IPS-20b (cell line): ENCODE results near the gene MEIS1.

ENCODE experiments used
- H3K27ac ChIP-seq: one replicate; pipeline ENCODE4 v1.5.1; 2013; ENCODE audit warnings: low read length
- H3K27me3 ChIP-seq: 2 replicates; pipeline ENCODE4 v1.6.1; 2013; ENCODE audit warnings: mild to moderate bottlenecking, low read length, inconsistent platforms; ENCODE audit not compliant: insufficient read depth
- H3K36me3 ChIP-seq: 2 replicates; pipeline ENCODE4 v1.6.1; 2013; ENCODE audit warnings: low read depth, mild to moderate bottlenecking, inconsistent platforms, low read length, moderate library complexity; ENCODE audit not compliant: insufficient read depth
- H3K4me1 ChIP-seq: 2 replicates; pipeline ENCODE4 v1.6.1; 2013; ENCODE audit warnings: mild to moderate bottlenecking, control low read depth, inconsistent platforms, low read length, moderate library complexity; ENCODE audit not compliant: insufficient read depth
- H3K4me3 ChIP-seq: 2 replicates; pipeline ENCODE4 v1.5.1; 2013; ENCODE audit warnings: mild to moderate bottlenecking, low read length, inconsistent platforms
- H3K9ac ChIP-seq: 2 replicates; pipeline ENCODE4 v1.6.1; 2013; ENCODE audit warnings: low read depth, mild to moderate bottlenecking, inconsistent platforms, low read length, moderate library complexity
- H3K9me3 ChIP-seq: 2 replicates; pipeline ENCODE4 v1.6.1; 2013; ENCODE audit warnings: mild to moderate bottlenecking, low read depth, low read length, inconsistent platforms; ENCODE audit not compliant: insufficient read depth

MEIS1 gene

DNA sequence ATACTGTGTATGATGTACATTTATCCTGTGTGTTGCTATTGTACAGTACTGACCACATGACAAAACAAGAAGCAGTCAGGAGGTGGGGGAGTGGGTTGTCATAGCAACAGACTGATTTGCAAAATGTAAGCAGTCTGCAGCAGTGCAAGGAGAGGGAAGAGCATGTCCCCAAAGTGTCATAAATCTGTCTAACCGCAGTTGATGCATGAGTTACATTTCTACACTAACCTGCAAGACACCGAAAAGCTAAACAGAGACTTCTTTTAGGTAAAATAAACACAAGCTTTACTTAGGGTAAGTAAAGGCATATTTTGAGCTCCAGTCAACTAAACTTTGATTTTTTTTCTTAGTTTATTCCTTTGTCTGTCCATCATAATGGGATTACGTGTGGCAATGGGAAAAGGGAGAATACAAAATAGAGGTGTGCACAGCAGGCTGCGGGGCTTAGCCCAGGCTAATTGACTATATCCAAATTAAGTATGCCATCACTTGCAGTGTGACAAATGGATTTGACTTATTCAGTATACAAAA, 134.5 kb downstream of the MEIS1 start:
- H3K27me3 ChIP-seq, result peaks cover 10% of the 10 kb centered on the region; the same call in 1 of the 2 replicates
- H3K9ac ChIP-seq, result no peak overlapping the region
- peaks cover 27% of the 10 kb centered on the region; the same call in 1 of the 2 replicates for H3K4me1 ChIP-seq
- no peak overlapping the region for H3K27ac ChIP-seq
- H3K36me3 ChIP-seq, result no peaks in the 10 kb centered on the region
- no peak overlapping the region for H3K4me3 ChIP-seq
- H3K9me3 ChIP-seq, result no peaks in the 10 kb centered on the region

DNA sequence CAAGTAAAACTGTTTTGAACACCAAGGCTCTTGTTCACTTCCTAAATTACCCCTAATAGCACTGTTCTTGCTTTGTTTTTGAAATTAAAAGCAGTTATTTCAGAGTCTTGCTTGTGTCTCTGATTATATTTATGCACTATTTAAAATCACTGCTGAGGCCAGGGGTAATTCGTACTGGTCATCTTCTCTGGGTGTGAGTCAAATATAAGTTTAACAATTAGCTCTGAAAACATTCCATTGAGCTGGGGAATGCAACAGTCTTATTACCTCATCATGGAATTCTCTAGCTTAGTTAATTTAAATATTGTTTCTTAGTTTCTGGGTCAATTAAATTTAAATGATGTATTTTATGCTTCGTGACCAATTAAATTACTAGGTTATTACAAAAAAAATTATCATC, 135.0 kb downstream of the MEIS1 start:
- peaks cover 27% of the 10 kb centered on the region; the same call in 1 of the 2 replicates for H3K4me1 ChIP-seq
- peaks cover 11% of the 10 kb centered on the region; the same call in 1 of the 2 replicates for H3K27me3 ChIP-seq
- H3K9me3 ChIP-seq, result no peaks in the 10 kb centered on the region
- H3K4me3 ChIP-seq, result no peak overlapping the region
- no peak overlapping the region for H3K9ac ChIP-seq
- H3K27ac ChIP-seq, result no peak overlapping the region
- no peaks in the 10 kb centered on the region for H3K36me3 ChIP-seq

GRCh38 chr2:66570471-66570870, 135.5 kb downstream of the MEIS1 start:
- Histone ChIP-seq H3K9ac (no peak overlapping the region), H3K4me1 (peaks cover 27% of the 10 kb centered on the region; the same call in 1 of the 2 replicates), H3K27me3 (peaks cover 15% of the 10 kb centered on the region), H3K36me3 (no peaks in the 10 kb centered on the region), H3K27ac (no peak overlapping the region), H3K9me3 (no peaks in the 10 kb centered on the region), H3K4me3 (no peak overlapping the region)

GRCh38 chr2:66571918-66572317, 137.0 kb downstream of the MEIS1 start:
- Histone ChIP-seq H3K4me3 (no peak overlapping the region), H3K9me3 (no peaks in the 10 kb centered on the region), H3K4me1 (peaks cover 31% of the 10 kb centered on the region; the same call in 1 of the 2 replicates), H3K36me3 (no peaks in the 10 kb centered on the region), H3K27ac (no peak overlapping the region), H3K9ac (no peak overlapping the region), H3K27me3 (peaks cover 30% of the 10 kb centered on the region)

GRCh38 chr2:66572391-66572790, 137.5 kb downstream of the MEIS1 start:
- peaks cover 27% of the 10 kb centered on the region; the same call in 1 of the 2 replicates for H3K4me1 ChIP-seq

DNA sequence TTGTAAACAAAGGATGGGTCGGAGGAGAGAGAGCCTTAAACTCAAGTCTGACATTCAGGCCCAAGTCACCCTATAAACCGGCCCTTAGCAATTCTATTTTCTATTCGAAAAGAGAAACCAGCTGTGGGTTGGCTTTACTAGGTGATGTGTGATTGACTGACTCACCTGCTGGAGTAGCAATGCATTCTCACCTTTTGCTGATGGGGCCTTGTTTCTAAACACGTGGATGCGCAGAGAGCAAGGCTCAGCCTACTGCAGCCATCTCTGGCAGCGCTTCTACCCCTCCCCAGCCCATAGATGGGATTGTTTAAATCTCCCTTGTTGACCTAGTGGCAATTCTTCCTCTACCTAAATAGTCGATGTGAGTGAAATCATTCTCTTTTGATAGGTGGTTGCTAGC, 138.5 kb downstream of the MEIS1 start:
- Histone ChIP-seq H3K4me3 (peak overlapping the region; percentile 69), H3K9me3 (no peaks in the 10 kb centered on the region), H3K36me3 (no peaks in the 10 kb centered on the region), H3K27ac (no peak overlapping the region), H3K4me1 (peaks cover 29% of the 10 kb centered on the region; the same call in 1 of the 2 replicates), H3K9ac (no peak overlapping the region), H3K27me3 (peaks cover 45% of the 10 kb centered on the region)

More at GRCh38 chr2:66572391-66572790, 137.5 kb downstream of the MEIS1 start:
- Histone ChIP-seq H3K9ac (no peak overlapping the region), H3K4me3 (no peak overlapping the region), H3K9me3 (no peaks in the 10 kb centered on the region), H3K36me3 (no peaks in the 10 kb centered on the region), H3K27ac (no peak overlapping the region), H3K27me3 (peaks cover 35% of the 10 kb centered on the region)

DNA sequence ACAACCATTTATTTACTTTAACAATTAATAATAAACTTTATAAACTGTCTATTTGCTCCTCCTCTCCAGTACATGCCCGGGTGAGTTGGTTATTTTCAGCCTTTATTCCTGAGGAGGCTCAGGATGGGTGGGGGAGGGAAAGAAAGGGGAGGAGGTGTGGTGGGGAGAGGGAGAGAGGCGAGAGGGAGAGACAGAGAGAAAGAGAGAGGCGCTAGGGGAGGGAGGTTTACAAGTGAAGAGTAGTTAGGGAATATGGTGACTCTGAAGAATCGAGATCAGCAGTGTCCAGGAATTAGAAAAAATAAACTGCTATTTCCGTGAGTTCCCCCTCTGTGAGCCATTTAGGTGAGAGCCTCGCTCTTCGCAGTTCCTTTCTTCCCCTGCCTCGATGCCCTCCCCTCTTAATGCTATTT, 138.9 kb downstream of the MEIS1 start:
- Histone ChIP-seq H3K27ac (no peak overlapping the region), H3K9me3 (no peaks in the 10 kb centered on the region), H3K36me3 (no peaks in the 10 kb centered on the region), H3K27me3 (peaks cover 49% of the 10 kb centered on the region), H3K4me1 (peaks cover 33% of the 10 kb centered on the region), H3K9ac (peak overlapping the region; percentile 20; the same call in 1 of the 2 replicates), H3K4me3 (peak overlapping the region; percentile 69)

DNA sequence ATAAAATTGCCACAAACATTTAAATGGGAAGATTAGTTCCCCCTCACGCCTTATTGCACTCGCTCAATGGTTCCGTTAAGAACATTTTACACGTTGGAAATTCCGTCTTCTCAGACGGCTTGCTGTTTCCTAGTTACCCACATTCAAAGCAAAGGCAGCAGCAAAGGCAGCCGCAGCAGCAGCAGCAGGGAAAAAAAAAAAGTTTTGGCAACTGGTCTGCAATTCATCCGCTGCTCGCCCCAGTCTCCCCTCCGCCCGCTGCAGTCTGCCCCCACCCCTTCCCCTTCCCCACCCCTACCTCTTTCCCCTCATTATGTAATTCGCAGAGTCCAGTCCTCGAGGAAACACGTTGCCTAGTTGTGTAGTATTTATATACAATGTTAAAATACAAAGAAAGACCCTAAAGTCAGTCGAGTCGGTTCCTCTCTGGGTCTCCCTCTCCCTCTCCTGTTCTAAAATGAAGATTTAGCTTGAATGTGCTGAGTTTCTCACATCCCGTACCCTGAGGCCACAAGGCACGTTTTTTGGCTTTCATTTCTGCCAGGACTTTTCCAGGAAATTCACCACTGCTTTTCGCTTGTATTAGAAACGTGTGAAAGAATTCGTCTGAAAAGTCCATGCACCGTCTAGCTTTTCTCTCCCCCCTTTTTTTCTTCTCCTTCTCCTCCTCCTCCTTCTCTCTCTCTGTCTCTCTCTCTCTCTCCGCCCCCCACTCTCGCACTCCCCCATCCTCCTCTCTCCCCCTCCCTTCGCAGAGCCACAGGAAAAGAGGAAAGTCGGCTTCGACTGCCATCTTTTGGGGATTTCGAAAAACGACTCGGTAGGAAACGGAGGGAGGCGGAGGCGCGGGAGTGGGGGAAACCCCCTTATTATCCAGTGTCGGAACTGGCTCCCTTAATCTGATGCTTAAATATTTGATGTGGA, 140.0 kb downstream of the MEIS1 start:
- Histone ChIP-seq H3K27me3 (peaks cover 60% of the 10 kb centered on the region), H3K4me3 (peak overlapping the region; percentile 75), H3K27ac (no peak overlapping the region), H3K36me3 (no peaks in the 10 kb centered on the region), H3K9ac (peak overlapping the region; percentile 52; the same call in 1 of the 2 replicates), H3K9me3 (no peaks in the 10 kb centered on the region), H3K4me1 (peaks cover 26% of the 10 kb centered on the region)

GRCh38 chr2:66575625-66576310, 140.8 kb downstream of the MEIS1 start:
- peak overlapping the region; percentile 50; the same call in 1 of the 2 replicates for H3K9ac ChIP-seq
- no peaks in the 10 kb centered on the region for H3K9me3 ChIP-seq
- H3K27ac ChIP-seq, result no peak overlapping the region
- peak overlapping the region; percentile 75 for H3K4me3 ChIP-seq
- no peaks in the 10 kb centered on the region for H3K36me3 ChIP-seq
- H3K4me1 ChIP-seq, result peaks cover 29% of the 10 kb centered on the region
- H3K27me3 ChIP-seq, result peaks cover 68% of the 10 kb centered on the region

- Histone ChIP-seq H3K36me3 (no peaks in the 10 kb centered on the region), H3K27me3 (peaks cover 73% of the 10 kb centered on the region), H3K4me1 (peaks cover 30% of the 10 kb centered on the region), H3K27ac (no peak overlapping the region), H3K4me3 (peak overlapping the region; percentile 75), H3K9ac (peak overlapping the region; percentile 46; the same call in 1 of the 2 replicates), H3K9me3 (no peaks in the 10 kb centered on the region)
These were observed 141.3 kb downstream of the MEIS1 start for GRCh38 chr2:66576311-66576560.

DNA sequence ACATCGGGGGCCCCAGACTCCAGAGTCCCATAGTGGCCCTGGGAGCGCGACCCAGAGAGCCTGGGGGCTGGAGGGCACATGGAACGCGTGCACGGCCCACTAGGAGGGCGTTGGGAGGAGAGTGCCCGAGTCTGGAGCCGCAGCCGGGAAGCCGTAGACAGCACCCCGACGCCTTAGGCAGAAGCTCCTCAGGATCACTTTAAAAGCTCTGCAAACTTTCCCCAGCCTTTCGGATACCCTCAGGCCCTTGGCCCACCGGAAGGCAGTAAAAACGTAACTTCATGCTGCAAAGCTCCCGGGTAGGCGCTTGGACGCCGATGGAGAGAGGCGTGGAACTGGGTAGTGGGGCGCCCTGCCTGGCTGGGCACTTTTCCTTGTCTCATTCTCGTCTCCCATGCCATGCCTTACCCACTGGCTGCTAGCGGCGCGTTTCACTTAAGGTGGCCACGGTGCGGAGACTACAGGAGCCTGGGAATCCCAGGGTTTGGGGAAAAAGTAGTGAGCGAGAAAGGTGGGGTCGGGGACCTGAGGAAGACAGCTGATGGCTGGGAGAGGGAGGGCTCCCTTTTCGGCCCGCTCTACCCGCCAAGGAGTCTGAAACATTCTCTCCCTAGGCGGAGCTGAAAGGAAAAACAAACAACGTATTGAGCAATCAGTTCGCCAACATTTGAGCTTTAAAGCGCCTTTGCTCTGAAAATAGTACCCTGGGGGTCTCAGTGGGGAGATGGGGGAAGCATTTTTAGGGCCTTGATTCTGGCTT, 141.8 kb downstream of the MEIS1 start:
- H3K4me1 ChIP-seq, result peaks cover 27% of the 10 kb centered on the region
- H3K36me3 ChIP-seq, result no peaks in the 10 kb centered on the region
- peak overlapping the region; percentile 46; the same call in 1 of the 2 replicates for H3K9ac ChIP-seq
- peak overlapping the region; percentile 75 for H3K4me3 ChIP-seq
- no peak overlapping the region for H3K27ac ChIP-seq
- peaks cover 78% of the 10 kb centered on the region for H3K27me3 ChIP-seq
- H3K9me3 ChIP-seq, result no peaks in the 10 kb centered on the region
